ENCODE results near the gene TPSB2.

DNA sequence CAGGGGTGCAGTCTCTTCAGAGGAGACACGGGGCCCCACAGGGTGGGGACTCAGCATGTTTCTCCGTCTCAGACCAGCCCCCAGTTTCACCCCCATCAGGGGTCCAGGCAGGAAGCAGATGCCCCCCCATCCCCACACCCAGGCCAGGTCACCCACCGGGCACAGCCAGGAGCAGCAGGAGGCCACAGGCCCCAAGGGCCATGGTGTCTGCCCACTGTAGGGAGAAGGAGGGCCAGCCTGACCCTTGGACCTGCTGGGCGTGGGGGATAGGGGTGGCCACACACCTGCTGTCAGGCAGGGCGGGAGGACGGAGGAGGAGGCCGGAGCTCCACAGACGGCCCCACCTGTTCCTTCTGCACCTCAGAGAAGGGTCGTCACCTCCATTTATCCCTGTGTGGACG, 4.9 kb downstream of the TPSB2 start, which contains the start of gene TPSG1:
- no peak for TF ChIP-seq EZH2 (IDR thresholded peaks at IDR 0.05; ENCODE audit: insufficient read depth, poor library complexity, severe bottlenecking)
- no peak for TF ChIP-seq EZH2phosphoT487 (IDR thresholded peaks at IDR 0.05; ENCODE audit: insufficient read depth, low read depth)

All from GM23248 (cell line).